ENCODE measurements around the gene GBA3.

DNA sequence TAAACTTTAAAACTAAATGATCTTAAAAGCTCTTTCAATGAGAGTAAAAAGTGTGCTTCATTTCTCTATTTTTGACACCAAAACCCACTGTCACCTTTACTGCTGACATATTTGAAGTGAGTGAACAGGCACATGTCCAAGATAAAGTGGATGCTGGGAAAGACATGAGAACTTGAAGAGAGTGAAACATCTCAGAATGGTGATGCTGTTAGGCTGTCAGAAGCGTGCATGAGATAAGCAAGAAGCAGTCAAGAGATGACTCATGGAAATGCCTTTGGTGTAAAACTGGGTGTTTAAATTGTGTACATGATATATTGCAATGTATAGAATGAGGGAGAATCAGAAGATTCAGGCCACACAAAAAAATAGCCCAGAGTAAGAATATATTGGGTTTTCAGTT lies 21.8 kb upstream of the GBA3 start:
- TF ChIP-seq POLR2A (IDR thresholded peaks at IDR 0.05): no peak
- no peak for TF ChIP-seq CTCF (IDR thresholded peaks at IDR 0.05)
- no peak for TF ChIP-seq POLR2AphosphoS5 (IDR thresholded peaks at IDR 0.05)
